ENCODE results near the gene FBXL16.

GRCh38 chr16:646679-647172 is 58.9 kb downstream of the FBXL16 start:
- no peak for TF ChIP-seq EZH2 (IDR thresholded peaks at IDR 0.05; ENCODE audit: low read depth)
- TF ChIP-seq, protein P1, sequence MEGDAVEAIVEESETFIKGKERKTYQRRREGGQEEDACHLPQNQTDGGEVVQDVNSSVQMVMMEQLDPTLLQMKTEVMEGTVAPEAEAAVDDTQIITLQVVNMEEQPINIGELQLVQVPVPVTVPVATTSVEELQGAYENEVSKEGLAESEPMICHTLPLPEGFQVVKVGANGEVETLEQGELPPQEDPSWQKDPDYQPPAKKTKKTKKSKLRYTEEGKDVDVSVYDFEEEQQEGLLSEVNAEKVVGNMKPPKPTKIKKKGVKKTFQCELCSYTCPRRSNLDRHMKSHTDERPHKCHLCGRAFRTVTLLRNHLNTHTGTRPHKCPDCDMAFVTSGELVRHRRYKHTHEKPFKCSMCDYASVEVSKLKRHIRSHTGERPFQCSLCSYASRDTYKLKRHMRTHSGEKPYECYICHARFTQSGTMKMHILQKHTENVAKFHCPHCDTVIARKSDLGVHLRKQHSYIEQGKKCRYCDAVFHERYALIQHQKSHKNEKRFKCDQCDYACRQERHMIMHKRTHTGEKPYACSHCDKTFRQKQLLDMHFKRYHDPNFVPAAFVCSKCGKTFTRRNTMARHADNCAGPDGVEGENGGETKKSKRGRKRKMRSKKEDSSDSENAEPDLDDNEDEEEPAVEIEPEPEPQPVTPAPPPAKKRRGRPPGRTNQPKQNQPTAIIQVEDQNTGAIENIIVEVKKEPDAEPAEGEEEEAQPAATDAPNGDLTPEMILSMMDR (conservative IDR thresholded peaks at IDR 0.05): no peak

Measured in PC-9 (cell line).